ENCODE results near the gene ZNF276.

DNA sequence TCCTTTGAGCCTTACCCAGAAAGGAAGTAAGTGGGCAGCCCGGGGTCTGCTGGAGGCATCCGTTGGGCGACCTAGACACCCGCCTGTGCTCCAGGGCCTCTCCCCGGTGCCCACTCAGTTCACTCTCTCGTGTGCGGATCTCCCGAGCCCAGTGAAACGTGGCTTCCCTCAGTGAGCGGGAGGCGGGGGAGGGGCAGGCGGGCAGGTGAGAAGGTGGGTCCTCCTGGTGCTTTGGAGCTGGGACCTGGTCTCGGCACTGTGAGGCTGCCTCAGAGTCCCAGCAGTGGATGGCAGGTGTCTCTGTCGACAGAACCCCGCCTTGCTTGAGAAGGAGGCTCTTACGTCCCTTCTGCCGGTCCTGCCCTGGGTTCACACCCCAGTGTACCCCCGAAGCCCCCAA, 8.0 kb downstream of the ZNF276 start:
- no peak for TF ChIP-seq CTCF (conservative IDR thresholded peaks at IDR 0.05; ENCODE audit: low read depth, low read length)
- TF ChIP-seq EZH2 (IDR thresholded peaks at IDR 0.05; ENCODE audit: low read length, unreplicated experiment) = no peak
- TF ChIP-seq EZH2phosphoT487 (IDR thresholded peaks at IDR 0.05; ENCODE audit: borderline replicate concordance, low read length) = no peak

Data from PC-3 (cell line).